ENCODE results near the gene SLC35F3.

The SLC35F3 gene

DNA sequence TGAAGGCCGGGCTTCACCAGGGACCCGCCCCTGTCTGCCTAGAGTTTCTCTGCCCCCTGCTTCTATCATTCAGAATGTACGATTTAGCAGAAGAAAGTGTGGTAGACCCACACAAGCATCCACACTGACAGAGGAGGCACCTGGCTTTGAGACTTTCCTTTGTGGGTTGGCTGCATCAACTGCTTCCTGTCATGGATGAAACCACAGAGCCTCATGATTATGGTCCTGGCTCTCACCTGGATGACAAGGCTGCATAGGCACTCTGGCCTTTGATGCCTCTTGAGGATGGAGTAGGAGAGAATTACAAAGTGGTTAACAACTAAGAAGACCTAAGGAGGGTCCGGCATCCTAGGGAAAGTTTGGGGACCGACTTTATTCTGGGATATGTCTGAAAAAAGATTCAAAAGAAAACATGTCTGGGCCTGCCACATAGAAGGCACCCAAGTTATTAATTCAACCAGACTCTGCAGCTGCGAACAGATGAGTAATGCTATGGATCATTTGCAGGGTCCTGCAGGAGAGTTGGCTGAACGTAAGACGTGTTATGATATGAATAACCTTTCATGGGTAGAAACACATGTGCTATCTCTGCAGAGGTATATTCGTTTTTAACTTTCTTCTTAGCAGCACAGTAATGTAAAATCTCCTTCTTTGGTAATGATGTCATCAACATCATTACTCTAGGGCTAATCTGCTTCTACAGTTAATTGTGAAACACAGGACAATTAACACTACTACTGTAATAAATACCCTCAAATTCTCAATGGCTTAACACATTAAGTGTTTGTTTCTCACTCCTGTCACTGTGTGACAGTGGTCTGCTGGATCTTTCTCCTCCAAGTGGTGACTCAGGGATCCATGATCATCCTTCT, 136.2 kb downstream of the SLC35F3 start:
- TF ChIP-seq, protein P1, sequence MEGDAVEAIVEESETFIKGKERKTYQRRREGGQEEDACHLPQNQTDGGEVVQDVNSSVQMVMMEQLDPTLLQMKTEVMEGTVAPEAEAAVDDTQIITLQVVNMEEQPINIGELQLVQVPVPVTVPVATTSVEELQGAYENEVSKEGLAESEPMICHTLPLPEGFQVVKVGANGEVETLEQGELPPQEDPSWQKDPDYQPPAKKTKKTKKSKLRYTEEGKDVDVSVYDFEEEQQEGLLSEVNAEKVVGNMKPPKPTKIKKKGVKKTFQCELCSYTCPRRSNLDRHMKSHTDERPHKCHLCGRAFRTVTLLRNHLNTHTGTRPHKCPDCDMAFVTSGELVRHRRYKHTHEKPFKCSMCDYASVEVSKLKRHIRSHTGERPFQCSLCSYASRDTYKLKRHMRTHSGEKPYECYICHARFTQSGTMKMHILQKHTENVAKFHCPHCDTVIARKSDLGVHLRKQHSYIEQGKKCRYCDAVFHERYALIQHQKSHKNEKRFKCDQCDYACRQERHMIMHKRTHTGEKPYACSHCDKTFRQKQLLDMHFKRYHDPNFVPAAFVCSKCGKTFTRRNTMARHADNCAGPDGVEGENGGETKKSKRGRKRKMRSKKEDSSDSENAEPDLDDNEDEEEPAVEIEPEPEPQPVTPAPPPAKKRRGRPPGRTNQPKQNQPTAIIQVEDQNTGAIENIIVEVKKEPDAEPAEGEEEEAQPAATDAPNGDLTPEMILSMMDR (IDR thresholded peaks at IDR 0.05; ENCODE audit: low read depth, low read length, missing control alignments), result no peak
- DNase-seq (ENCODE audit: extremely low read depth, low read depth), result no peak
- no peak overlapping the region for H3K4me3 ChIP-seq (replicated peaks; ENCODE audit: low read depth, low read length)

DNA sequence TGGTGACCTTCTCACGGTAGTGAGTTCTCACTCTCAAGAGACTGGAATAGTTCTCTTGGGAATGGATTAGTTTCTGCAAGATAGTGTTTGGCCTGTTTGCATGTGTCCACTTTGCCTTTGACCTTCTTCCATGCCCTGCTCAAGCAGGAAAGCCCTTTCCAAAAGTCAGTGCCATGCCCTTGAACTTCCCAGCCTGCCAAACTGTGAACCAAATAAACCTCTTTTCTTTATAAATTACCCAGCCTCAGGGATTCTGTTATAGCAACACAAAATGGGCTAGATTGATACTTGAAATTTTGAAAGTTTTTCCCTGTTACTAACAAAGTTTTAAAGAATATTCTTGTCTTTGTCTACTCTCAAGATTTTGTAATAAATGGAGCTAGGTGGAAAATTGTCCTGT, 139.6 kb downstream of the SLC35F3 start:
- TF ChIP-seq, protein P1 (IDR thresholded peaks at IDR 0.05; ENCODE audit: low read depth, low read length, missing control alignments), result no peak
- no peak overlapping the region for H3K4me3 ChIP-seq (replicated peaks; ENCODE audit: low read depth, low read length)
- DNase-seq (ENCODE audit: extremely low read depth, low read depth), result no peak

- H3K4me3 ChIP-seq (replicated peaks; ENCODE audit: low read depth, low read length), result no peak overlapping the region
- DNase-seq (ENCODE audit: extremely low read depth, low read depth), result no peak
- TF ChIP-seq, protein P1 (IDR thresholded peaks at IDR 0.05; ENCODE audit: low read depth, low read length, missing control alignments), result no peak
Observed at GRCh38 chr1:234047123-234047522, 142.6 kb downstream of the SLC35F3 start.

DNA sequence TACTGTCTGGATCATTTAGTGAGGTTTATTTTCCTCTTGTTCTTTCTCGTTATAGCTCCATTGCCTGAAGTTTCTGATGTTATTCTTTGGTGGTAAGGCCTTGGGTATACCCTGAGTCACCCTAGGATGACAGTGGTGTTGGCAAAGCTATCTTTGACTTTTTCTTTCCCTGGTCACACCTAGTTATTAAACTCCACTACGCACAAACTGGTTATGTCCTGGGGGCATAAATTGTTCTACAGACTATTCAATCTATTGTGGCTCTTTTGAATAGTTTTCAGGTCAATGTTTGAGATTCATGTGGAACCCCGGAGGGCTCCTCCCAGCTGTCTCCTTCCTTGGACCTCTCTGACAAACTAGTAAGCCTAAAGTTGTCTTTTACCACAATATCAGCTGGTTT, 157.7 kb downstream of the SLC35F3 start:
- no peak for DNase-seq (ENCODE audit: extremely low read depth, low read depth)
- no peak overlapping the region for H3K4me3 ChIP-seq (replicated peaks; ENCODE audit: low read depth, low read length)
- TF ChIP-seq, protein P1 (IDR thresholded peaks at IDR 0.05; ENCODE audit: low read depth, low read length, missing control alignments), result no peak

- H3K4me3 ChIP-seq (replicated peaks; ENCODE audit: low read depth, low read length), result no peak overlapping the region
- peak; percentile 37 for DNase-seq (ENCODE audit: extremely low read depth, low read depth)
- TF ChIP-seq, protein P1 (IDR thresholded peaks at IDR 0.05; ENCODE audit: low read depth, low read length, missing control alignments), result peak; percentile 83
Observed at GRCh38 chr1:234065794-234066447, 161.4 kb downstream of the SLC35F3 start.

DNA sequence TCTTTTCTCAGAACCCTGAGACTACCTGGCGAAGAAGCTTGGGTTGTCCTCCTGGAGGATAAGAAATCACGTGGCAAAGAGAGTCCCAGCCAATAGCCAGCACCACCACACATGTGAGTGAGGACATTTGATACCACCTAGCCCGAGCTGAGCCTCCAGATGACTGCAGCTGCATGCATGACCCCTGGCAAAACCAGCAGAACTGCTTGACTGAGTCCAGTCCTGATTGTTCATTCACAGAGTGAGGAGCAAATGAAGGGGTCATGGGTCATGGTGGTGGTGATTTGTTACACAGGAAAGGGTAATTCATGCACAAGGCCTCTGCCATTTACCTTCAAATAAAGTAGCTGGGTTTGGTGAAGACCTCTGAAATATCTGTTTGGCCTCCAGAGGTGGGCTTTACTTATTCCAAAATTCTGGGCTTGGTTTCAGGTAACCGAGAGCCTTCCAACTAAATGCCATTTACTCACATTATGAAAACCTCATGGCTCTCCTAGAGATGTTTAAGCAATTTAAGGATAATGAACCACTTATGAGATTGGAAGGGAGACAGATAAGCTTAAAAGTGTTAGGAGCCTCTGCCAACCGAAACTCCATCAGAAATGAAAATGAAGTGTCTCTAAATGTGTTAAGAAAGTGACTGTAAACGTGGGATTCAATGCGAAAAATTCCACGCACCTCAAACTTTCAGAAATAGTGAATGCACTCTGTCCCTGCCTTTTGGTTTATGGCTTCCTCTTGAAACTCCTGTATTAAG, 163.3 kb downstream of the SLC35F3 start:
- DNase-seq (ENCODE audit: extremely low read depth, low read depth), result no peak
- no peak overlapping the region for H3K4me3 ChIP-seq (replicated peaks; ENCODE audit: low read depth, low read length)
- TF ChIP-seq, protein P1 (IDR thresholded peaks at IDR 0.05; ENCODE audit: low read depth, low read length, missing control alignments), result no peak

Measured in HFF-Myc (cell line).